Measurements from ENCODE around the gene ATP2A3. TPM values are rescaled to one million over a fixed set of nuclear protein-coding genes. Genes with fewer than 3 reads are reported as not detected.

Gene ATP2A3
- total and polyA plus RNA-seq, 2 experiments from 2014 or later: 2.2 to 4.1 TPM

DNA sequence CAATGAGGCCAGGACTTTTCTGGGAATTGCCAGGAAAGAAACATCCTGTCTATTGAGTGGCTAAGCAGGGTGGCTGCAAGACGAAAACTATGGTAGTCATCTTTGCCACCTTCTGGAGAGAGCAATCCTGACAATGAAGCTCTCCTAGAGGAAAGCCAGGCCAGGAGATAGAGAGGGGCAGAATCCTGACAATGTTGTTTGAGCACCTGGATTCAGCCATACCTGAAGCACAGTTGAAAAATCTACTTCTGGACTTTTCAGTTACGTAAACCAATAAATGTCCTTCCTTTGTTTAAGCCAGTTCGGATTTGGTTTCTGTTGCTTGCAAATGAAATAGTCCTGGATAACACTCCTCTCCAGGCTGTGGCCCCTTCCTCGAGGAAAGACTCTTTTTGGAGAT, 57.4 kb downstream of the ATP2A3 start:
- H3K4me3 ChIP-seq: no peak overlapping the region
- 94% methylated on average over 4 of the region's 4 CpGs for WGBS (ENCODE audit: low lambda C conversion rate, missing lambda C conversion rate)
- no peaks in the 10 kb centered on the region for H3K27me3 ChIP-seq
- no peaks in the 10 kb centered on the region for H3K79me2 ChIP-seq
- H3K9me3 ChIP-seq (ENCODE audit: low read depth): no peaks in the 10 kb centered on the region
- H3K27ac ChIP-seq: no peak overlapping the region
- no peaks in the 10 kb centered on the region for H3K36me3 ChIP-seq (replicated peaks; ENCODE audit: insufficient read depth, low read depth)
- DNase-seq (ENCODE audit: low spot score): no peak
- no peaks in the 10 kb centered on the region for H4K20me1 ChIP-seq (ENCODE audit: insufficient read depth, poor library complexity, severe bottlenecking)
- H3K4me2 ChIP-seq: no peak overlapping the region
- no peaks in the 10 kb centered on the region for H3K9me2 ChIP-seq (replicated peaks; ENCODE audit: insufficient read depth)
- no peak overlapping the region for H2AFZ ChIP-seq
- TF ChIP-seq EZH2phosphoT487 (IDR thresholded peaks at IDR 0.05; ENCODE audit: low read depth, severe bottlenecking, unreplicated experiment): no peak
- TF ChIP-seq, protein P1, sequence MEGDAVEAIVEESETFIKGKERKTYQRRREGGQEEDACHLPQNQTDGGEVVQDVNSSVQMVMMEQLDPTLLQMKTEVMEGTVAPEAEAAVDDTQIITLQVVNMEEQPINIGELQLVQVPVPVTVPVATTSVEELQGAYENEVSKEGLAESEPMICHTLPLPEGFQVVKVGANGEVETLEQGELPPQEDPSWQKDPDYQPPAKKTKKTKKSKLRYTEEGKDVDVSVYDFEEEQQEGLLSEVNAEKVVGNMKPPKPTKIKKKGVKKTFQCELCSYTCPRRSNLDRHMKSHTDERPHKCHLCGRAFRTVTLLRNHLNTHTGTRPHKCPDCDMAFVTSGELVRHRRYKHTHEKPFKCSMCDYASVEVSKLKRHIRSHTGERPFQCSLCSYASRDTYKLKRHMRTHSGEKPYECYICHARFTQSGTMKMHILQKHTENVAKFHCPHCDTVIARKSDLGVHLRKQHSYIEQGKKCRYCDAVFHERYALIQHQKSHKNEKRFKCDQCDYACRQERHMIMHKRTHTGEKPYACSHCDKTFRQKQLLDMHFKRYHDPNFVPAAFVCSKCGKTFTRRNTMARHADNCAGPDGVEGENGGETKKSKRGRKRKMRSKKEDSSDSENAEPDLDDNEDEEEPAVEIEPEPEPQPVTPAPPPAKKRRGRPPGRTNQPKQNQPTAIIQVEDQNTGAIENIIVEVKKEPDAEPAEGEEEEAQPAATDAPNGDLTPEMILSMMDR (IDR thresholded peaks at IDR 0.05; ENCODE audit: poor library complexity): no peak
- TF ChIP-seq EZH2 (IDR thresholded peaks at IDR 0.05; ENCODE audit: borderline replicate concordance): no peak
- no peaks in the 10 kb centered on the region for H3K4me1 ChIP-seq (ENCODE audit: insufficient read depth)

DNA sequence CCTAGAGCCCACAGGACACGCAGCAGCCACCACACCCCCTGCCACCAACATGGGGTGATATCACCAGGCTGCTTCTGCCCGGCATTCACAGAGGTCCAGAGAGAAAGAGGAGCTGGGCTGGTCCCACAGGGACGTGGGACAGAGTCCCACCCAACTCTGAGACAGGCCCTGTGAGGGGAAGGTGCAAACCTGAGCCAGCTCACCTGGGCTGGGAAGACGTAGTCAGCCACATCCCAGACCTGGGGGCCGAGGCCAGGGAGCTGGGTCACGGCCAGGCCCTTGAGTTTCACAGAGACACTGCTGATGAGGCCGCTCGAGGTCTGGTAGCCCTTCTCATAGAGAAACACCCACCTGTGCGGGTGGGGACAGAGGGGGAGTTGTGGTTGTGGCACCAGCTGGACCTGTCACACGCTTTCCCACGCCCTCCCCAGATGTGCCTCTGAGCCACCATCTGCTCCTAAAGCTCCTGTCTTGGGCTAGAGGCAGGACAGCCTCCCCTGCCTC, 59.2 kb downstream of the ATP2A3 start:
- H3K79me2 ChIP-seq: no peaks in the 10 kb centered on the region
- H4K20me1 ChIP-seq (ENCODE audit: insufficient read depth, poor library complexity, severe bottlenecking): no peaks in the 10 kb centered on the region
- 91% methylated on average over 10 of the region's 11 CpGs for WGBS (ENCODE audit: low lambda C conversion rate, missing lambda C conversion rate)
- H3K9me2 ChIP-seq (replicated peaks; ENCODE audit: insufficient read depth): no peaks in the 10 kb centered on the region
- no peak overlapping the region for H2AFZ ChIP-seq
- TF ChIP-seq EZH2phosphoT487 (IDR thresholded peaks at IDR 0.05; ENCODE audit: low read depth, severe bottlenecking, unreplicated experiment) (no peak), EZH2 (IDR thresholded peaks at IDR 0.05; ENCODE audit: borderline replicate concordance) (no peak)
- TF ChIP-seq, protein P1 (IDR thresholded peaks at IDR 0.05; ENCODE audit: poor library complexity): no peak
- no peaks in the 10 kb centered on the region for H3K9me3 ChIP-seq (ENCODE audit: low read depth)
- no peak overlapping the region for H3K27ac ChIP-seq
- no peak overlapping the region for H3K4me3 ChIP-seq
- H3K36me3 ChIP-seq (replicated peaks; ENCODE audit: insufficient read depth, low read depth): no peaks in the 10 kb centered on the region
- H3K4me2 ChIP-seq: no peak overlapping the region
- DNase-seq (ENCODE audit: low spot score): no peak
- no peaks in the 10 kb centered on the region for H3K4me1 ChIP-seq (ENCODE audit: insufficient read depth)
- H3K27me3 ChIP-seq: no peaks in the 10 kb centered on the region

GRCh38 chr17:3904501-3904900, 59.7 kb downstream of the ATP2A3 start:
- Histone ChIP-seq H3K9me2 (replicated peaks; ENCODE audit: insufficient read depth) (no peaks in the 10 kb centered on the region), H3K4me2 (no peak overlapping the region), H4K20me1 (ENCODE audit: insufficient read depth, poor library complexity, severe bottlenecking) (no peaks in the 10 kb centered on the region), H2AFZ (no peak overlapping the region), H3K36me3 (replicated peaks; ENCODE audit: insufficient read depth, low read depth) (no peaks in the 10 kb centered on the region), H3K9me3 (ENCODE audit: low read depth) (no peaks in the 10 kb centered on the region), H3K27me3 (no peaks in the 10 kb centered on the region), H3K4me3 (no peak overlapping the region), H3K27ac (no peak overlapping the region), H3K79me2 (no peaks in the 10 kb centered on the region), H3K4me1 (ENCODE audit: insufficient read depth) (no peaks in the 10 kb centered on the region)
- TF ChIP-seq EZH2phosphoT487 (IDR thresholded peaks at IDR 0.05; ENCODE audit: low read depth, severe bottlenecking, unreplicated experiment) (no peak), EZH2 (IDR thresholded peaks at IDR 0.05; ENCODE audit: borderline replicate concordance) (no peak)
- TF ChIP-seq, protein P1 (IDR thresholded peaks at IDR 0.05; ENCODE audit: poor library complexity): no peak
- WGBS (ENCODE audit: low lambda C conversion rate, missing lambda C conversion rate): 87% methylated on average over 10 of the region's 15 CpGs
- no peak for DNase-seq (ENCODE audit: low spot score)

- Histone ChIP-seq H3K27me3 (no peaks in the 10 kb centered on the region), H3K9me3 (ENCODE audit: low read depth) (no peaks in the 10 kb centered on the region), H3K4me2 (no peak overlapping the region), H3K79me2 (no peaks in the 10 kb centered on the region), H3K4me1 (ENCODE audit: insufficient read depth) (no peaks in the 10 kb centered on the region), H4K20me1 (ENCODE audit: insufficient read depth, poor library complexity, severe bottlenecking) (no peaks in the 10 kb centered on the region), H3K4me3 (no peak overlapping the region), H2AFZ (no peak overlapping the region), H3K36me3 (replicated peaks; ENCODE audit: insufficient read depth, low read depth) (no peaks in the 10 kb centered on the region), H3K27ac (no peak overlapping the region), H3K9me2 (replicated peaks; ENCODE audit: insufficient read depth) (no peaks in the 10 kb centered on the region)
- WGBS (ENCODE audit: low lambda C conversion rate, missing lambda C conversion rate): 70% methylated on average over 21 of the region's 21 CpGs
- TF ChIP-seq, protein P1 (IDR thresholded peaks at IDR 0.05; ENCODE audit: poor library complexity): no peak
- TF ChIP-seq EZH2 (IDR thresholded peaks at IDR 0.05; ENCODE audit: borderline replicate concordance): no peak
- no peak for TF ChIP-seq EZH2phosphoT487 (IDR thresholded peaks at IDR 0.05; ENCODE audit: low read depth, severe bottlenecking, unreplicated experiment)
- DNase-seq (ENCODE audit: low spot score): no peak
Observed at GRCh38 chr17:3903881-3904290, 60.4 kb downstream of the ATP2A3 start.

All from hepatocyte (in vitro differentiated cells).